GM04503 (cell line): ENCODE results near the gene TEX36.
"Not testable (repeated sequence)": the region's sequence is repeated elsewhere in the genome, so short reads cannot be mapped to it uniquely, and the experiment has no call there.

Experiments
- DNase-seq: peaks from one replicate; pipeline ENCODE4 v3.0.0-alpha.2; 2012; ENCODE audit warnings: low read depth

Gene TEX36

DNA sequence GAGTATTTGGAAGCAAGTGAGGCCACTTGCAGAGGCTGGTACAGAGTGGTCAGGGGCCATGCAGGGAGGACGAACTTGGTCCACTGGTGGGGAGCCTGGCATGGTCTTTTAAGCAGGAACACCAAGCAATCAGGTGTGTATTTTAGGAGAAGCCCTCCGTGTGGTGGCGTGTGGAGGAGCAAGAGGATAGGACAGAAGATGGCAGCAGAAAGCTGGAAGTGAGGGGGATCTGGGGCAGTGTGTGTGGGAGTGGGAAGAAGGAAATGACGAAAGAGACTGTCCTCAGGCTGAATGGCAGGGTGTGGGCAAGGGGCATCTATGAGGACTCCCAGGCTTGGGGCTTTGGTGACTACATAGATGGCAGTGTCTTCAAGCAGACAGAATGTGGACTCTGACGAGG is 51.2 kb downstream of the TEX36 start:
- DNase-seq = no peak

DNA sequence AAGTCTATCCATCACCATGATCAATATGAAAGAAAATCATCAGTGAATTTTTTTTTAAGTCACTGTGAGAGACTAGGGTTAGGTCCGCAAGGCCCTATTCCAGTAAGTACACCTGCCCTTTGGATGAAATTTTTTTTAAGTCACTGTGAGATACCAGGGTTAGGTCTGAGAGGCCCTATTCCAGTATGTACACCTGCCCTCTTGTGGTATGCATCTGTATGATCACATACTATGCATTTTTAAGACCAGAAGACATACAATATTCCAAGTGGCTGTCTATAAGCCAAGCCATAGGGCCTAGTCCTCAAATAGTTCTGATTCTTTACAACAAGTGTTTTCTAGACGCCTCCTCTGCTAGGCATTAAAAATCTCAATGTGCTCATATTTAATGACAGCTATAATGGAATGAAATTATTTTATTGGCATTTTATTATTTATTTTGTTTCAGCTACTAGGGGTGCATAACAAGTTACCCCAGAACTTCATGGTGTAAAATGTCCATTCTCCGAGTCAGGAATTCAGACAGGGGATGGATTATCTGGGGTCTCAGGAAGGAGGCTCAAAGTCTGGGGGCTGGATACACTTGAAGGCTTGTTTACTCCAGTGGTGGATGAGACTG is 53.1 kb downstream of the TEX36 start:
- DNase-seq = no peak

DNA sequence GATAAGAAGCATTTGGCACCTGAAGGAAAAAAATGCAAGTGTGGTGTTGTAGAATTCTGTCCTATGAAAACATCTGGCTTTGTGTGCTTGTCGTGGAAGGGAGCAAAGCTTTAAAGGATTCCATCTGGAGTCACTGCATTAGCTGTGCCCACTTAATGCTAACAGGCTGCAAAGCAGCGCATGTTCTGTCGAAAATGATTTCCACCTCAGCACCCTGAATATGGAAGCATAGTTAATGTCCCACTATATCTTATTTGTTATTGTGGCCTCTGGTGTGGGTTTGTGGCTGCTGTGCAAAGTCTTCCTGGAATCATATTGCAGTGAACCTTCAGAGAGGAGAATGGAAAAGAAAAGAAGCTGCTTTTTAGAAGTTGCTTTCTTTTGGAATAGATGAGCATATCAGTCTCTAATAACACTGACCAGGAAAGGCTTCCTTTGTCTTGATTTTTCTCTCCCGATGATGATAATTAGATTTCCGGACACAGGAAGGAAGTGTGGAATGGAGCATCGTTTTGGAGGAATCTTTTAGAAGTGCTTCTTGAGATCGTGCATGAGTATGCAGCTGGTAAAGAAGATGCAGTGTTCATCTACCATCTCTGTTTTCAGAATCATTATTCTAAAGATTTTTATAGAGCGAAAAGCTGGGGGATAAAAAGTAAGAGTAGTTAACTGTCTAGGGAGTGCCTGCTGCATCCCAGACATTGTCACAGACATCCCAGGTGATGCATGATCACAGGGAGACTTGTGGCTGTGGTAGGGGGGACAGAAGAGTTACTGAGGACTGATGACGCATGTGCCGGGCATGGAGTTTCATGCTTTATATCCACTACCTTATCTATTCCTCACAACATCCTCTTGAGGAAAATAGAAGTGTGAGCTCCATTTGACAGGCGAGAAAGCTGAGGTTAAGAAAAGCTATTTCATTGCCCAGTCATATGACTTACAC is 54.6 kb downstream of the TEX36 start:
- DNase-seq = no peak

DNA sequence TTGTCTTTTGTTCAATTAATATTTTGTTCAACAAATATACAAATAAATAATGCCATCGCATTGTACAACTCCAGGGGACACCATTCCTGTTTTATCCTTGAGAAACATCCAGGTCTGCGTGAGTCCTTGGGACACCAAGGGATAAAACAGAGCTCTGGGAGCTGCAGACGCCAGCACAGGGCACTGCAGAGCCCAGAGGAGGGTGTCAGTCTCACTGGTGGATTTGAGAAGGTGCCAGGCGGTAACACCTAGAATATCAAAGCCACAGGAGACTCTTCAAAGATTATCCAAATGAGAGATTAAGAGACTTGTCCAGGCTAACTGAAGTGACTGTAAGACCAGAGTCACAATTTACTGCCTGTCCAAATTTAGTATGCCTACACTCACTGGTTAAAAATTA is 55.3 kb downstream of the TEX36 start:
- no peak for DNase-seq

DNA sequence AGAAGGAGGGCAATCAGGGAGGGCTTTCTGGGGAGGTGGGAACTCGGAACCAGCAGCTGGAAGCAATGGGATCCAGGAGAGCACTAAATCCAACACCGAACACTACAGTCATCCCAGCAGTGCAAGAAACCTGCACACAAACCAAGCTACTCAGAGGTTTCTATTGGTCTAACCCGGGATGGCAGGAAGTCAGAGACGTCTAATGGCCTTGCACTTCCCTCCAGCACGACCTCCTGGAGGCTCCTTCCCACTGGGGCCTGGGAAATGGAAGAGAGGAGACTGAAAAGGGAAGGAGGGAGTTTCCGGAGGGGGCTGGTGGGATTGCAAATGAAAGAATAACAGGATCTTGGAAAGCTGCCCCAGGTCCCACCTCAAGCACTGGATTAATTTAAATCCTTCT is 56.3 kb downstream of the TEX36 start:
- no peak for DNase-seq

DNA sequence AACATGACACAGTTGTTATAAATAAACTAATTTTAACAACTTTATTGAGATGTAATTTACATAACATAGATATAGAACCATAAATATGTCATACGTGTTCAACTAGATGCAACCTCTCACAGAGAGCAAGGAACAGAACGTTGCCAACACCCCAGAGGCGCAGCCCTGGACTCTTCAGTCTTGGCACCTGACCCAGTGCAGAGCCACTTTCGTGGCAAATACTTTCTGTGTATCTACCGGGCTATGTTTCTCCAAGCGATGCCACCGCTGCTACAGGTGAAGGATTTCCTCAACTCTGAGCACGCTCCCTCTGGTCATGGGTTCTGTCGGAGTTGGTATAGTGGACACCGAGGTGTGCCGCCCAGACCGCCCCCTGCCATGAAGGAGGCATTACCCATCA is 57.4 kb downstream of the TEX36 start:
- no peak for DNase-seq

DNA sequence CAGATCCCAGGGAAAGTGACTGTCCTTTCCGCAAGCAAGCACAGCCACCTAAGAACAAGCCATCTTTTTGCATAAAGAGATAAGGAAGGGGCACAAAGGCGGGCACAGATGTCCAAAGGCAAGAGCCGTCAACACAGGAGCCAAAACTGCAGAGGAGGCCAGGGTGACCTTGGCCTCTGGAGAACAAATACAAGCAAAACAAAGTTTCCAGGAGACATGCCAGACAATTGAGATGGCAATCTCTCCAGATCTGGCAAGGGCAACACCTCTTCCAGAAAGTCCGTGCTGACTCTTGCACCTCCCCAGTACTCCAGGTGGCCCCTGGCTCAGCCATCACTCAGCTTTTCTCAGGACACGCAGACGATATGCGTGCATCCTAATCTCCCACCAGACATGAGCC is 58.2 kb downstream of the TEX36 start:
- DNase-seq = no peak

DNA sequence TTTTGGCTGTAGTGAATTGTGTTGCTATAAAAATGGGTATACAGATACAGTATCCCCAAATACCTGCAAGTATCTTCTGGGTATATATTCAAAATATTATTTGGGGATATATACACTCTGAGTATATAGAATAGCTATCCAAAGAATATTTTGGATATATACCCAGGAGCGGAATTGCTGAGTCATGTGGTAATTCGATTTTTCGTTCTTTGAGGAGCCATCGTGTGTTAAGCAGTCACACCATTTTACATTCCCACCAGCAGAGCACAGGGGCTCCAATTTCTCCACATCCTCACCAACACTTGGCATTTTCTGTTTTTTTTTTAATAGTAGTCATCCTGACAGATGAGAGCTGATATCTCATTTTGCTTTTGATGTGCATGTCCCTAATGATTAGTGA is 61.9 kb downstream of the TEX36 start:
- no peak for DNase-seq

DNA sequence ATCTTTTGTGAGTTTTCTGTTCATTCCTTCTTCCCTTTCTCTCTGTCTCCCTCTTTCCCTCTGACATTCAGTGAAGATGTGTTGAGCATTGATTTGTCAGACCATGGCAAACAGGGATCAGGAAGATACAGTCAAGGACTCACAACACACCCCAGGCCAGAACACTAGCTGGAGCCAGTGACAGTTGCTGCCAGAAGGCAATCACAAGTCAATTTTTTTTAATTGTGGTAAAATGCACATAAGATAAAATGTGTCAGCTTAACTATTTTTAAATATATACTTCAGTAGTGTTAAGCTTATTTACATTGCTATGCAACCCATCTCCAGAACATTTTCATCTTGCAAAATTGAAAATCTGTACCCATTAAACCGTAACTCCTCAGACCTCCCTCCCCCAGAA is 62.6 kb downstream of the TEX36 start:
- no peak for DNase-seq

DNA sequence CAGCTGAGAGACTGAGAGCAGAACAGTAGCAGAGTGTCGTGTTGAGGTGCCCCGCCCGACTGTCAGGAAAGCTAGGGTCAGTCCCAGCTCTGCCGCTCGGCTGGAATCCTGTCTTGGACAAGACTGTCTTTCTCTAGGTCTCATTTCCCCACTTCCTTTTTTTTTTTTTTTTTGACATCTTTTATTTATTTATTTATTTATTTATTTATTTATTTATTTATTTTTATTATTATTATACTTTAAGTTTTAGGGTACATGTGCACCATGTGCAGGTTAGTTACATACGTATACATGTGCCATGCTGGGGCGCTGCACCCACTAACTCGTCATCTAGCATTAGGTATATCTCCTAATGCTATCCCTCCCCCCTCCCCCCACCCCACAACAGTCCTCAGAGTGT is 69.9 kb downstream of the TEX36 start:
- DNase-seq = not testable (repeated sequence)

DNA sequence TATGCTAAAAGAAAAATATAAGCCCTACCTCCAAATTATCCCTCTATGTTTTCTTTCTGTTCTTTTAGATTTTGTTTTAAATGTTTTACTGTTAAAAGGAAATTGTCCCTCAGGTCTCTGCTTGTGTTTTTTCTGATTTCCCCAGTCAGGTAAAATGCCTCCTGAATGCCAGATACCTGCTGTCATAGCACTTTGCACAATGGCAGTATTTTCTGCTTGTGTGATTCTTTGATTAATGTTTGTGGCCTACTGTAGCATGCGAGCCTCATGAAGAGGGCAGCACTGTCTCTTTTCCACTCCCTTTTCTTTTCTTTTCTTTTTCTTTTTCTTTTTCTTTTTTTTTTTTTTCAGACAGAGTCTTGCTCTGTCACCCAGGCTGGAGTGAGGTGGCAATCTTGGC is 71.2 kb downstream of the TEX36 start:
- DNase-seq = no peak

DNA sequence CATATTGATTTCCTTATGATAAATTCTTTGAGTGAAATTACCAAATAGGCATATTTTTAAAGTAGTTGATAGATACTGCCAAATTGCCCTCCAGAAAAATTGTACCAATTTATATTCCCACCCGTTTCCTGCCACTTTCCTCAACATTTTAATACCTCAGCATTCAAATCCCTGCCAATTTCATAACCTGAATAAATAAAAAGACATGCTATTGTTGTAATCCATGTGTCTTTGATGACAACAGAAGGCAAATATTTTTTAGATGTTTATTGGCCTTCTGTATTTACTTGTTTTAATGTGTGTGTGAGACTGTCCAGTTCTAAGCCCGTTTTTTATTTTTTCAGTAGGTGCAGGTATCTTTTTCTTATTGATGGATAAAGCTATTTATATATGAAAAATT is 71.7 kb downstream of the TEX36 start:
- DNase-seq = no peak

DNA sequence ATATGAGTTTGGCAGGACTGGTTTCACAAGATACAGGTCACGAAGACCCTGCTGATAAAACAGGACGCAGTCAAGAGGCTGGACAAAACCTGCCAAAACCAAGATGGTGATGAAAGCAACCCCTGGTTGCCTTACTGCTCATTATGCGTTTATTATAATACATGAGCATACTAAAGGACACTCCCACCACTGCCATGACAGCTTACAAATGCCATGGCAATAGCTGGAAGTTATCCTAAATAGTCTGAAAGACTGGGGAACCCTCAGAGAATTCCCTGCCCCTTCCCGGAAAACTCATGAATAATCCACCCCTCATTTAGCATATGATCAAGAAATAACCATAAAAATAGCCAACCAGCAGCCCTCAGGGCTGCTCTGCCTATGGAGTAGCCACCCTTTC is 73.1 kb downstream of the TEX36 start:
- no peak for DNase-seq

DNA sequence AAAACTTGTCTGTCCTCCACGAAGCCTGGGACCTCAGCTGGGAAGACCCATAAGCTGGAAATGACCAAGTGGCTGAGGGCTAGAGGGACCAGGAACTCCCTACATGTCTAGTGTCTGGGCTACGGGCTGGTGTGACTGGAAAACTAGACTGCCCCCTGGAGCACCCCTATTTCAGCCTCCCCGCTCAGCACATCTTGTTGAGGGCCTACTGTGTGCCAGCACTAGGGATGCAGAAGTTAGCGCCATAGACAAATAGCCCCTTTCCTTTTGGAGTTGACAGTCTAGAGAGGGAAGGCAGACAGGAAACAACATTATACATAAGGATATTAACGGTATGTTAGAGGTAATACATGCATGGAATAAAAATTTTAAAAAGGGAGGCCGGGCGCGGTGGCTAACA is 74.5 kb downstream of the TEX36 start:
- DNase-seq = no peak

DNA sequence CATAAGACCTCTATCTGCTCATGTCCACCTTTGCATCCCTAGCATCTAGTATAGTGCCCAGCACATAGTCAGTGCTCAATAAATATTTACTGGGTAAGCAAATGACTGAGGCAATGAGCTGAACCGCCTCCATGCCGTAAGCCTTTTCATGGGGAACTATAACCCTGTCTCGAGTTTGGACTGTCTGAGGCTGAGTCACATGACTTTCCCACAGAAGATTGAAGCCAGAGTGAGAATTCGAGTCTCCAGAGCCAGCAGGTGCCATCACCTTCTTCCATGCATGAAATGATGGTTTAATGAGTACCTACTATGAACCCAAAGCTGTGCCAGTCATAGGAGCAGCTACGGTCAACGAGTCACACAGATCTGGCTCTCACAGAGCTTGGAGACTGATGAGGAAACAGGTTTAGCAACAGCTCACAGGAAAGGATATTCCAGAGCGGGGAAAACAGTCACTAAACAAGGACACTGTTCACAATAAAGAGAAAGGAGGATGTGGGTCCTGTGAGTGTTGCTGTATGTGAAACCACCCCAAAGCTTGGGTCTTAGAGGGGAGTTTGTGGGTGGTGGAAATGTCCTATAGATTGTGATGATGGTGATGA is 75.2 kb downstream of the TEX36 start:
- DNase-seq = no peak

DNA sequence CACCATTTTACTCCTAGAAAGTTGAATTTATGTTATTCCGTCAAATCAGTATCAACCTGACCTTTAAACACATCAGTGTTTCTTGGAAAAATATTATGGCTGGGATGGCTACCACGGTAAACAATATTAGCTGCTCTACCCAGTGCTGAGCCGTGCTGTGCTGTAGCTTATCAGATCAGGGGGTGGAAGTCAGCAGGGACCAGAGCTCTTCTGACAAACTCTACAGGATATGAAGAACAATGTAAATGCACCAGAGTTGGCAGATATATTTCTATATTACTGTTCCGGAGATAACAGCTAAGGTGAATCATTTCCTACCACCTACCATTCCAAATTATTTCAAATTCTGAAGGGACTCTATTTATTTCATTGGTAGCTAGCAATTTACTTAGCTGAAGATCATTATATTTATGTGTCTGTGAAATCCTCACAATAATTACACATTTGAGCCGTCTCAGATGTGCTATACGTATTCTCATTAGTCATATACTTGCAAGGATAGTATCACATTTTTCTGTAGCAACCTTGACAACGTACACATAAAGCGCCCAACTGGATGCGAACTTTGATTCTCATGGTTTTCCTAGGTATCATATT is 76.5 kb downstream of the TEX36 start:
- no peak for DNase-seq
